NCI-H2107 (cell line): ENCODE results near the gene PI4K2B.
"Not testable (repeated sequence)": the region's sequence is repeated elsewhere in the genome, so short reads cannot be mapped to it uniquely, and the experiment has no call there.

Source experiments
- DNase-seq: peaks from one replicate; lab custom pipeline; 2025; lab: John Stamatoyannopoulos, UW

Gene PI4K2B

DNA sequence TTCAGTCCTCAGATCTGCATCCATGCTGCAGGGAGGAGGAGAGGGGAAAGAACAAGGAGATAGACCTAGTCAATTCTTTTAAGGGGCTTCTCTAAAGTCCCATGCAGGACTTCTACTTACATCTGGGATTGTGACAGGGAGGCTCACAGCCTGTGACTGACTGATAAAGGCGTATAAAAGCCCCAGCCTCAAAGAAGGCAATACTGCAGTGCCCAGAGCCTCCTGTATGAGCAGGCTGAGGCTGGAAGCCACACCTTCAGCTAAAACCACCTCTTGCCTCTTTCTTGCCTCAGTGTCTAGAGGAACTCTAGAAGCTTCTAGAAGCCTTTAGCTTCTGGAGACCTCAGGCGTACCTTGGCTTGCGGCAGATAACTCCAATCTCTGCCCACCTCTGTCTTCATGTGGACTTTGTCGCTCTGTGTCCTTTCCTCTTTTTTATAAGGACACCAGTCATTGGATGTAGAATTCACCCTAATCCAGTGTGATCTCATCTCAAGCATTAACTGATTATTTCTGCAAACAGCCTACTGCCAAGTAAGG lies 72.8 kb downstream of the PI4K2B start:
- no peak for DNase-seq

GRCh38 chr4:25307596-25307995 lies 73.8 kb downstream of the PI4K2B start:
- DNase-seq = no peak

GRCh38 chr4:25308306-25308705 lies 74.5 kb downstream of the PI4K2B start:
- no peak for DNase-seq

DNA sequence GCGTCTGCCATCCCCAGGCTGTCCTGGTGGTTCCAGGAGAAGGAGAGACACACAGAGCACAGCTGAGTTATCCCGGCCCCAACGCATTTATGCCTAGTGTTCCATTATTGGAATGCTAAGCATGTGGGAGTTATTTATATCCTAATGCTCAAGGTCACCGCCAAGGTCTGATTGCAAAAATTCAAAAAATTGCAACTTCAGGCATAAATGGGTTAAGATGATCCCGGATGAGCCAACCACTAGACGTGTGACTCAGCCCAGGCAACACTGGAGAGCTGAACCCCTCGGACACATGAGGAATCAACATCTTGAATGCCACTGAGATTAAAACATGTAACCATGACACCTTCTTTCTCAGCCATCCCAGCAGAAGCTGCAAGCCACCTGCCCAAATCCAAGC lies 74.9 kb downstream of the PI4K2B start:
- no peak for DNase-seq

GRCh38 chr4:25310066-25310802 lies 76.4 kb downstream of the PI4K2B start:
- DNase-seq = no peak

DNA sequence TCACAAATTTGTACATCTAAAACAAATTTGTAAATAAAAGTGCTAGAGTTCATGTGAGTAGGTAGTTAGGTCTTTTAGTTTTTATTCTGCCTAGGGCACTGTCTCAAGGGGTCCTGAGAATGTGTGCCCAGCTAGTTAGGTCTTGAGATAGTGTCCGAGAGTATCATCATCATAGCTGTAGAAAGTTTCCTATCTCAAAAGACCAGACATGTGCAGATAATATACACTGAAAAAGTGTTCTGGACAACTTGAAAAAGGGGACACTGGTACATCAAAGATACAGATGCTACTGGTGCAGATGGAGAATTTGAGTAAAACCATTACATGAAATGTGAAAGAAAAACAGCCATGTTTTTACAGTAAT lies 77.0 kb downstream of the PI4K2B start:
- DNase-seq = no peak

DNA sequence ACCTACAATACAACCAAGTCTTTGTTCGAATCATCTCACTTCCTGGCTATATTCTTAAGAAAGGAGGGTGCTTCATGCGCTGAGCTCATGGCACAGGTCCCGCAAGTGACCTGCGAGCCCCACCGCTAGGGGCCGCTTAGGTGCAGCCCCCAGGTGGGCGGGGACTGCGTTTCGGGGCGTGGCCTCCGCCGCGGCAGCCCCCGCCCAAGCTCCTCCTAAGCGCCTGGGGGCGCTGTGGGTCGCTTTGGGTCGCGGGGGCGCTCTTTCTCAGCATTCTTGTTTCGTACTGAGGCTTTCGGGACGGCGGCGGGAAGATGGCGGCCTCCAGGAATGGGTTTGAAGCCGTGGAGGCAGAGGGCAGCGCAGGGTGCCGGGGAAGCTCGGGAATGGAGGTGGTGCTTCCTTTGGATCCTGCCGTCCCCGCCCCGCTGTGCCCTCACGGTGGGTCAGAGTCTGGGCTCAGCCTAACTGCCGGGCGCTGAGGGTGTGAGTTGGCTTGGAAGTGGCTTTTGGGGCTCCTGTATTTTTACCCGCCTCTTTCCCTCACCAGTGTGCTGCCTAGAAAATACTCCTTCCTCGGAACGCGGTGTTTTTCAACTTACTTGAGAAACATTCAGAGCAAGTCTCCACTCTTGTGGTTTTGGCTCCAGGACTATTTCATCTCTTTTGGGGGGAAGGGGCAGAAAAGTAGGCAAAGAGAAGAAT lies 78.8 kb downstream of the PI4K2B start, which contains the start of gene ZCCHC4:
ZCCHC4 (plus strand) TSS at position 279 of the 705 bp plus-strand sequence; CDS start at position 315, 36 bp downstream.
- DNase-seq = peak; percentile 75

- DNase-seq = no peak
Observed at GRCh38 chr4:25313201-25313895, 79.5 kb downstream of the PI4K2B start.

DNA sequence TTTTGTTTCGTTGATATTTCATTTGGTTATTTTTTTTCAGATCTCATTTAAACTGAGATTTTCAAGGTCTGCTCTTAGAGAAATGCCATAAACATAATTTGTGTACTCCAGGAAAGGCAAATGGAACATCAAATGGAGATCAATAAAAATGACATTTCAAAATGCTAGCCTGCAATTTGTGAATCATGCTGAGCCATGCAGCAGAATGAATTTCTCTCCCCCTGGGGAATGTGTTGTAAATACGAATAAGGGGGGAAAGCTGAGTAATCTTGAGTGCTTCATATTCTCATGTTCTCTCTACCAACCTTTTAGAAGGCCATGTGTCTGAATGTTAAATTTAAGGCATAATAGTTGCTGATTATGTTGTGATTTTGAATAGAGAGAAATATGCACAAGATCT lies 86.5 kb downstream of the PI4K2B start:
- DNase-seq = no peak

DNA sequence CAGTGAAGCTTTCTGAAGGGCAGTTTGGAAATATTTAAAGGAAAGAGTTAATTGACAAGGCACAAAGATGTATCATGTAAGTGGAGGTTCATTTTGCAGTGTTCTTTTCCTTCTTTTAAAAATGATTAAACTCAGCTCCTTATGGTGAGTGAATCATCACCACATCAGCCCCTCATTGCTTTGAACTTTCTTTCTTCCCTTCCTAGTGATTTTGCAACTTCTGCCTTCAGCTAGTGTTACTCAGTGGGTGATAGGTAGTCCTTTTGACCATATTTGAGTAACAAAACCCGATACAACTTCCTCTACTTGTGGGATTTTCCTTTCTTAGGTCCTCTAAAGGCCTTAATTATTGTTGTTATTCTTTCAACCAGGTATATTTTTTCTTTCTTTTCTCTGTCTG lies 86.9 kb downstream of the PI4K2B start:
- no peak for DNase-seq

DNA sequence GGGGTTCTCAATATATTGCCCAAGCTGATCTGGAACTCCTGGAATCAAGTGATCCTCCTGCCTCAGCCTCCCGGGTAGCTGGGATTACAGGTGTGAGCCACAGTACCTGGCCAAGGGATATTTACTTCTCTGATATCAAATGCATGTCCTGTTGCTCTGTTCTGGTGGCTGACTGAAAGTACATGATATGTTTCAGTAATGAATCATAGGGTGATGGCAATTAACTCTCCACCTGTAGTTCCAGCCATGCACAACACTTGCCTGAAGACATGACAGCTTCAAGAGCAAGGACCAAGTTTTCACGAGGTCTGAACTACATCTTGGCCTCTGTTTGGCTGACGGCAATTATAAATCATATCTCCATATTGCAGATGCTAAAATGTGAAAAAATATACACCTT lies 87.9 kb downstream of the PI4K2B start:
- no peak for DNase-seq

GRCh38 chr4:25328463-25328862 lies 94.6 kb downstream of the PI4K2B start:
- not testable (repeated sequence) for DNase-seq
